ENCODE measurements around the gene FANCG. TPM values are rescaled to one million over a fixed set of nuclear protein-coding genes. Genes with fewer than 3 reads are reported as not detected.

The FANCG gene
- total RNA-seq, 1 experiment from 2014 or later: 48.1 TPM

Other genes starting within 250 kb of the FANCG start
- 0.11 TPM in 1 of 2 replicates, not detected in the other for gene PHF24, start 121.7 kb downstream of the FANCG start, total RNA-seq (2014; rRNA removed; shearing (Covaris generic))
- 6.6 and 12.6 TPM in 2 replicates for gene DNAJB5, start 90.2 kb downstream of the FANCG start, total RNA-seq (2014; rRNA removed; shearing (Covaris generic))
- gene VCP, start 7.3 kb downstream of the FANCG start, total RNA-seq (2014; rRNA removed; shearing (Covaris generic)): 569 and 580 TPM in 2 replicates
- gene PIGO, start 16.6 kb upstream of the FANCG start, total RNA-seq (2014; rRNA removed; shearing (Covaris generic)): 18.9 and 22.2 TPM in 2 replicates
- 222 and 248 TPM in 2 replicates for gene STOML2, start 23.2 kb upstream of the FANCG start, total RNA-seq (2014; rRNA removed; shearing (Covaris generic))
- gene ATOSB, start 35.9 kb upstream of the FANCG start, total RNA-seq (2014; rRNA removed; shearing (Covaris generic)): 1.9 and 4.7 TPM in 2 replicates
- 13.2 and 17.2 TPM in 2 replicates for gene UNC13B, start 82.1 kb upstream of the FANCG start, total RNA-seq (2014; rRNA removed; shearing (Covaris generic))